Body of pancreas (tissue), 4 donors: ENCODE results near the gene RFXAP.

ENCODE experiments used
- POLR2A ChIP-seq, 3 donors: fragments of 450-650 bp; IDR thresholded peaks; one replicate each; pipeline ENCODE4 v1.6.1; 2016; ENCODE audit warnings: antibody characterized with exemption in 3 of 3, mild to moderate bottlenecking in 2 of 3
- TF ChIP-seq, protein P1 (sequence below), 7 experiments: fragments of 450-650 bp in 4 of 7; fragments of 200-600 bp in 3 of 7; sonication (generic) in 3 of 7; IDR thresholded peaks; one replicate each; pipeline ENCODE4 v1.5.1; 2016 to 2019; ENCODE audit warnings: antibody characterized with exemption in 7 of 7

DNA sequence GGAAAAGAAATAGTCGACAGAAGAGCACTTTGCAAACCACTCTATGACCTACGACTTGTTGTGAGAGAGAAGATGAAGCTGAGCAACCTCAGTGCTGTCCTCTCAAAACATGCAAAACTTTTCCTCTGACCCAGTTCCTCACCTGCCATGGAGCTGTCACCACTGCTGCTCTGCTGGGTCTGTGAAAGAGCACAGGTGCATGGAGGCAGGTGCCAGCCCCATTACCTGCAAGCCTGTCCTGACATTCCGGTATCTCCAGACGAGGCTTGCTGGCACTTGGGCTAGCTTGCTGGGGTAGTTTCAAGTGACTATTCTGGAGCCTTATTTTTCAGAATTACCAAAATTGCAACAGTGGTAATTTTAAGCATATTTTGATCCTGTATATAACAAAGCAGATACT lies 49.5 kb upstream of the RFXAP start:
- no peak for TF ChIP-seq POLR2A (IDR thresholded peaks at IDR 0.05)
- TF ChIP-seq, protein P1, sequence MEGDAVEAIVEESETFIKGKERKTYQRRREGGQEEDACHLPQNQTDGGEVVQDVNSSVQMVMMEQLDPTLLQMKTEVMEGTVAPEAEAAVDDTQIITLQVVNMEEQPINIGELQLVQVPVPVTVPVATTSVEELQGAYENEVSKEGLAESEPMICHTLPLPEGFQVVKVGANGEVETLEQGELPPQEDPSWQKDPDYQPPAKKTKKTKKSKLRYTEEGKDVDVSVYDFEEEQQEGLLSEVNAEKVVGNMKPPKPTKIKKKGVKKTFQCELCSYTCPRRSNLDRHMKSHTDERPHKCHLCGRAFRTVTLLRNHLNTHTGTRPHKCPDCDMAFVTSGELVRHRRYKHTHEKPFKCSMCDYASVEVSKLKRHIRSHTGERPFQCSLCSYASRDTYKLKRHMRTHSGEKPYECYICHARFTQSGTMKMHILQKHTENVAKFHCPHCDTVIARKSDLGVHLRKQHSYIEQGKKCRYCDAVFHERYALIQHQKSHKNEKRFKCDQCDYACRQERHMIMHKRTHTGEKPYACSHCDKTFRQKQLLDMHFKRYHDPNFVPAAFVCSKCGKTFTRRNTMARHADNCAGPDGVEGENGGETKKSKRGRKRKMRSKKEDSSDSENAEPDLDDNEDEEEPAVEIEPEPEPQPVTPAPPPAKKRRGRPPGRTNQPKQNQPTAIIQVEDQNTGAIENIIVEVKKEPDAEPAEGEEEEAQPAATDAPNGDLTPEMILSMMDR (IDR thresholded peaks at IDR 0.05): no peak
